GM18507 (cell line): Measurements from ENCODE around the gene DIP2C.
"Not testable (repeated sequence)": the region's sequence is repeated elsewhere in the genome, so short reads cannot be mapped to it uniquely, and the experiment has no call there.

ENCODE experiments used
- DNase-seq: peaks from one replicate; pipeline ENCODE4 v3.0.0; 2011; ENCODE audit warnings: low read depth; ENCODE audit not compliant: insufficient read length; ENCODE audit errors: extremely low spot score
- FAIRE-seq: peaks from 2 replicates; lab custom pipeline; 2011; peaks lifted over from hg19 to GRCh38; lab: Jason Lieb, UNC

Gene DIP2C

GRCh38 chr10:425365-425764, 264.1 kb downstream of the DIP2C start:
- FAIRE-seq, DNase-seq: not testable (repeated sequence)

- DNase-seq, FAIRE-seq: not testable (repeated sequence)
Observed at GRCh38 chr10:424724-425123, 264.7 kb downstream of the DIP2C start.

- no peak for FAIRE-seq
Observed at GRCh38 chr10:423178-423577, 266.3 kb downstream of the DIP2C start.

GRCh38 chr10:422675-423074, 266.8 kb downstream of the DIP2C start:
- FAIRE-seq = no peak
- DNase-seq = no peak

More at GRCh38 chr10:423178-423577, 266.3 kb downstream of the DIP2C start:
- DNase-seq = no peak

GRCh38 chr10:422241-422640, 267.2 kb downstream of the DIP2C start:
- no peak for FAIRE-seq
- DNase-seq = no peak

- DNase-seq = no peak
- FAIRE-seq = no peak
Observed at GRCh38 chr10:421170-421569, 268.3 kb downstream of the DIP2C start.

GRCh38 chr10:420154-421121, 269.0 kb downstream of the DIP2C start:
- FAIRE-seq = no peak
- DNase-seq = no peak

- FAIRE-seq = no peak
- no peak for DNase-seq
Observed at GRCh38 chr10:418894-419293, 270.6 kb downstream of the DIP2C start.

- DNase-seq (no peak), FAIRE-seq (no peak)
Observed at GRCh38 chr10:418226-418625, 271.2 kb downstream of the DIP2C start.

- DNase-seq (no peak), FAIRE-seq (no peak)
Observed at GRCh38 chr10:416091-416515, 273.4 kb downstream of the DIP2C start.

- DNase-seq (no peak), FAIRE-seq (no peak)
Observed at GRCh38 chr10:413662-414071, 275.8 kb downstream of the DIP2C start.

GRCh38 chr10:412109-412508, 277.4 kb downstream of the DIP2C start:
- FAIRE-seq (no peak), DNase-seq (no peak)

- DNase-seq (no peak), FAIRE-seq (no peak)
Observed at GRCh38 chr10:411603-412002, 277.9 kb downstream of the DIP2C start.

- DNase-seq (no peak), FAIRE-seq (no peak)
Observed at GRCh38 chr10:409408-410040, 279.9 kb downstream of the DIP2C start.

- FAIRE-seq = no peak
- DNase-seq = no peak
Observed at GRCh38 chr10:408236-408635, 281.2 kb downstream of the DIP2C start.

- no peak for DNase-seq
- no peak for FAIRE-seq
Observed at GRCh38 chr10:406976-407375, 282.5 kb downstream of the DIP2C start.

- DNase-seq (no peak), FAIRE-seq (no peak)
Observed at GRCh38 chr10:405648-406047, 283.8 kb downstream of the DIP2C start.

GRCh38 chr10:404991-405390, 284.5 kb downstream of the DIP2C start:
- DNase-seq = no peak
- FAIRE-seq = no peak

- DNase-seq (no peak), FAIRE-seq (no peak)
Observed at GRCh38 chr10:404346-404745, 285.1 kb downstream of the DIP2C start.

GRCh38 chr10:398954-399353, 290.5 kb downstream of the DIP2C start:
- no peak for FAIRE-seq

More at GRCh38 chr10:398954-399353, 290.5 kb downstream of the DIP2C start:
- DNase-seq = no peak
